Gastrocnemius medialis (tissue), 4 donors: ENCODE data around the gene KIN. TPM values are rescaled to one million over a fixed set of nuclear protein-coding genes. Genes with fewer than 3 reads are reported as not detected.

Experiments
- ATAC-seq, 2 donors: fragments of 150-250 bp; one replicate each; pipeline ENCODE4 v1.9.1; 2016
- DNase-seq, 2 donors: peaks; one replicate each; pipeline ENCODE4 v3.0.0-alpha.2; 2019
- H3K27ac ChIP-seq, 4 donors: fragments of 200-600 bp; sonication (generic); 1 replicate in 1 of 4; 2 replicates in 3 of 4; pipeline ENCODE4 v1.5.1; 2016 to 2018; ENCODE audit warnings: mild to moderate bottlenecking in 2 of 4, moderate library complexity in 1 of 4
- H3K27me3 ChIP-seq, 3 donors: fragments of 200-600 bp; sonication (generic) in 2 of 3; 1 replicate in 1 of 3; 2 replicates in 2 of 3; pipeline versions ENCODE4 v1.5.1 to v1.6.0; 2016 to 2019; ENCODE audit warnings: mild to moderate bottlenecking in 1 of 3, moderate library complexity in 1 of 3
- H3K36me3 ChIP-seq, 2 donors: fragments of 200-600 bp; sonication (generic) in 1 of 2; one replicate each; pipeline ENCODE4 v1.5.1; 2017 to 2018
- H3K4me1 ChIP-seq, 2 donors: fragments of 200-600 bp; sonication (generic) in 1 of 2; one replicate each; pipeline ENCODE4 v1.5.1; 2016 to 2017; ENCODE audit warnings: mild to moderate bottlenecking in 2 of 2
- H3K4me3 ChIP-seq, 4 donors: fragments of 200-600 bp; sonication (generic) in 3 of 4; 1 replicate in 1 of 4; 2 replicates in 3 of 4; pipeline ENCODE4 v1.5.1; 2016 to 2019; ENCODE audit warnings: mild to moderate bottlenecking in 2 of 4
- H3K9me3 ChIP-seq, 3 donors: fragments of 200-600 bp; sonication (generic) in 2 of 3; 1 replicate in 1 of 3; 2 replicates in 2 of 3; pipeline ENCODE4 v1.5.1; 2016 to 2019
- POLR2A ChIP-seq, 2 donors: fragments of 450-650 bp; IDR thresholded peaks; one replicate each; pipeline ENCODE4 v1.6.1; 2017; ENCODE audit warnings: antibody characterized with exemption in 2 of 2, mild to moderate bottlenecking in 2 of 2, moderate library complexity in 2 of 2
- in situ Hi-C, 4 donors: fragments of 200-750 bp; cut with MboI; loops; one replicate each; pipeline versions ENCODE4 v1.15.0 to v1.8.0; 2017; ENCODE audit warnings: low sequenced_read_pairs in 4 of 4
- intact Hi-C: fragments of 100-400 bp; cut with DNase I; formaldehyde crosslinking; loops from one replicate; pipeline ENCODE4 v1.15.1; 2023; ENCODE audit warnings: low total_unique reads
- total RNA-seq, 4 donors: library from RNA; depleted of rRNA; stranded (reverse); fragments of >200 nt; gene quantifications; one replicate each; pipeline versions ENCODE4 v1.1.0 to v1.2.3, GENCODE V29; 2016
- TF ChIP-seq, protein P1 (sequence below), 5 experiments: fragments of 450-650 bp in 3 of 5; fragments of 200-600 bp in 2 of 5; sonication (generic) in 2 of 5; IDR thresholded peaks in 4 of 5; conservative IDR thresholded peaks in 1 of 5; 1 replicate in 4 of 5; 2 replicates in 1 of 5; pipeline ENCODE4 v1.5.1; 2016 to 2019; ENCODE audit warnings: antibody characterized with exemption in 5 of 5, mild to moderate bottlenecking in 3 of 5, moderate library complexity in 3 of 5

Gene KIN
- total RNA-seq, 4 donors from 2014 or later = 1.7 to 11.4 (median 8.7) TPM

DNA sequence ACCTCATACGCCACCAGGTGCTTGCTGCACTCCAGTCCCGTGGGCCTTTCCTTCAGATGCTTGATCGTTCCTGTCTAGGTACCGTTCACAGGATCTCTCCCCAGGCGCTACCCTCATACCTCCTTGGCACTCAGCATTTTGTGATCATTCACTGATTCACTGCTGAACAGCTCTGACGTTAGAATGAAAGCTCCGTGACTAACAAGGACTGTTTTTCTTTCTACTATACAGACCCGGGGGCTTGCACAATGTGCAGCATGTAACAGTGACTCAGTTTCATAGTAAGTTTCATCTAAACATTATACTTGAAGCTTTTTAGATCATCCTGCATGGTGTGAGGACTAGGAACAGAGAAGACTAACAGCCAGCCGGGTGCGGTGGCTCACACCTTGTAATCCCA lies 20.6 kb downstream of the KIN start:
- in situ Hi-C loops (no loop called here), intact Hi-C loops (no loop called here)
- no peak overlapping the region for H3K4me3 ChIP-seq
- H3K27ac ChIP-seq = no peak overlapping the region
- DNase-seq = no peak
- TF ChIP-seq, protein P1, sequence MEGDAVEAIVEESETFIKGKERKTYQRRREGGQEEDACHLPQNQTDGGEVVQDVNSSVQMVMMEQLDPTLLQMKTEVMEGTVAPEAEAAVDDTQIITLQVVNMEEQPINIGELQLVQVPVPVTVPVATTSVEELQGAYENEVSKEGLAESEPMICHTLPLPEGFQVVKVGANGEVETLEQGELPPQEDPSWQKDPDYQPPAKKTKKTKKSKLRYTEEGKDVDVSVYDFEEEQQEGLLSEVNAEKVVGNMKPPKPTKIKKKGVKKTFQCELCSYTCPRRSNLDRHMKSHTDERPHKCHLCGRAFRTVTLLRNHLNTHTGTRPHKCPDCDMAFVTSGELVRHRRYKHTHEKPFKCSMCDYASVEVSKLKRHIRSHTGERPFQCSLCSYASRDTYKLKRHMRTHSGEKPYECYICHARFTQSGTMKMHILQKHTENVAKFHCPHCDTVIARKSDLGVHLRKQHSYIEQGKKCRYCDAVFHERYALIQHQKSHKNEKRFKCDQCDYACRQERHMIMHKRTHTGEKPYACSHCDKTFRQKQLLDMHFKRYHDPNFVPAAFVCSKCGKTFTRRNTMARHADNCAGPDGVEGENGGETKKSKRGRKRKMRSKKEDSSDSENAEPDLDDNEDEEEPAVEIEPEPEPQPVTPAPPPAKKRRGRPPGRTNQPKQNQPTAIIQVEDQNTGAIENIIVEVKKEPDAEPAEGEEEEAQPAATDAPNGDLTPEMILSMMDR (IDR thresholded peaks at IDR 0.05 in 4 of 5, conservative IDR thresholded peaks at IDR 0.05 in 1 of 5) = no peak
- TF ChIP-seq POLR2A (IDR thresholded peaks at IDR 0.05) = no peak
- no peaks in the 10 kb centered on the region for H3K9me3 ChIP-seq
- H3K36me3 ChIP-seq = peaks cover 0 to 60% of the 10 kb centered on the region in 2 donors
- no peak for ATAC-seq
- H3K4me1 ChIP-seq = no peaks in the 10 kb centered on the region
- H3K27me3 ChIP-seq = no peaks in the 10 kb centered on the region

DNA sequence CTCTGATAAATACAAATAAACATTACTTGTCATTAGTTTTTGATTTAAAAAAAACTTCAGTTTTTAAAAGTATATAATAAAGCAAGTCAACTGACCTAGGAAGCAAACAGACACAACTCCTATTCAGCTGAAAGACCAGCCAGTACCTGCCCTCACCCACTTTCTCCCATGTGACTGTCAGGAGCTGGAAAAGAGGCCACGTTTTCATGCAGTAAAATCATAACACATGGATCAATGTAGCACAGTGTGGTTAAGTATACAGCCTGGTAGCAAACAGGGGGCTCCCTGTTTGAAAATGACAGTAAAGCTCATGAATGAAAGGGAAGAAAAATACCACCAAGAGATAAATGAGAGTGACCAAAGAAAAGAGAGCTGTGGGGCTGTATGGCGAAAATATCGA lies 21.6 kb downstream of the KIN start:
- H3K27ac ChIP-seq = no peak overlapping the region
- in situ Hi-C loops = no loop called here
- H3K4me3 ChIP-seq = no peak overlapping the region
- DNase-seq (no peak), ATAC-seq (no peak)
- peaks cover 0 to 69% of the 10 kb centered on the region in 2 donors for H3K36me3 ChIP-seq
- no peaks in the 10 kb centered on the region for H3K4me1 ChIP-seq
- H3K27me3 ChIP-seq = no peaks in the 10 kb centered on the region
- intact Hi-C loops = no loop called here
- no peak for TF ChIP-seq POLR2A (IDR thresholded peaks at IDR 0.05)
- TF ChIP-seq, protein P1 (IDR thresholded peaks at IDR 0.05 in 4 of 5, conservative IDR thresholded peaks at IDR 0.05 in 1 of 5) = no peak
- H3K9me3 ChIP-seq = no peaks in the 10 kb centered on the region

DNA sequence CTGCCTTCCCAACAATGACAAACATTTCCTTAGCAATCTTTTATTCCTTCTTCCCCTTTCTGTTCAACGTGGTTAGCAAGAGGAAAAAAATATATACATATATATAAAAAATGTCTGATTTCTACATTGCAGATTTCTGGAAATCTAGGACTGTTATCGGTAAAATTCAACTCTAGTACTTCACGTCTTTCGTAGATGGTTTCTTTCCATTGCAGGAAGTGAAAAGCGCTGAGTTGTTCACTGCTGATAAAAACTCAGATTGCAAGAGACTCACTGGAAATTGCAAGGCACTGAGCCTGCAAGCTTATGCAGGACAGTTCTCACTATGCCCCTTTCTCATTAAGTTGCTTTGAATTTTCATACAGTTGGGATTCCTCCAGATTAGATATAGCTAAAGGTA lies 23.9 kb downstream of the KIN start:
- no peaks in the 10 kb centered on the region for H3K9me3 ChIP-seq
- ATAC-seq = no peak
- H3K27ac ChIP-seq = no peak overlapping the region
- no peaks in the 10 kb centered on the region for H3K27me3 ChIP-seq
- in situ Hi-C loops (no loop called here), intact Hi-C loops (no loop called here)
- DNase-seq = no peak
- no peak for TF ChIP-seq POLR2A (IDR thresholded peaks at IDR 0.05)
- TF ChIP-seq, protein P1 (IDR thresholded peaks at IDR 0.05 in 4 of 5, conservative IDR thresholded peaks at IDR 0.05 in 1 of 5) = no peak
- H3K4me1 ChIP-seq = no peaks in the 10 kb centered on the region
- H3K4me3 ChIP-seq = no peak overlapping the region
- H3K36me3 ChIP-seq = peaks cover 2 to 86% of the 10 kb centered on the region in 2 donors

DNA sequence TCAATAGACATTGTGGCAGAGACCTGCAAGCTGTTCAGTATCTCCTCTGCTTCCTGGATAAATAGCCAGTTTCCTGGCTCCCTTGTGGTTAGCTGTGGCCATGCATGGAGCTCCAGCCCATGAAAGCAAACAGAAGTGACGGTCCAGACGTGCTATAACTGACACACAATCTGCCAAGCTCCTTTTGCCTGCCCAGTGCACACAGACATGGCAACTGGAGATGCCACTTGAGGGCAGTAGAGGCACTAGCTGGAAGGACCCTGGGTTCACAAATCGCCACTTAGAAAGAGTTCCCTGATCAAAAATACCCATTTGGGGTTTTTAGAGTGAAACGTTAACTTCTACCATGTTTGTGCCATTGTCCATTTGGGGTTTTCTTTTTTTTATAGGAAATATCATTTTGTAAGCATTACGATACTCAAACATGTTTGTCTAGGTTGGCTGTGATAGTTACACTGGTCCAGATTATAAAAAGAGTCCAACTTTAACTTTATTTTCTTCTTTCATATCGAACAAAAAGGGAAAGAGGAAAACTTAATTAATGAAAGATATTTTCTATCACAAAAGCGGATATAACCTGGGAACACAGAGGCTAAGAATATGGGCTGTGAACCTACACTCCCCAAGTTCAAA lies 31.3 kb downstream of the KIN start:
- Histone ChIP-seq H3K27me3 (no peaks in the 10 kb centered on the region), H3K27ac (no peak overlapping the region), H3K9me3 (no peaks in the 10 kb centered on the region), H3K4me3 (no peak overlapping the region), H3K4me1 (no peaks in the 10 kb centered on the region), H3K36me3 (peaks cover 8 to 91% of the 10 kb centered on the region in 2 donors)
- no peak for DNase-seq
- intact Hi-C loops (no loop called here), in situ Hi-C loops (no loop called here)
- TF ChIP-seq, protein P1 (IDR thresholded peaks at IDR 0.05 in 4 of 5, conservative IDR thresholded peaks at IDR 0.05 in 1 of 5) = no peak
- TF ChIP-seq POLR2A (IDR thresholded peaks at IDR 0.05) = no peak
- ATAC-seq = no peak

DNA sequence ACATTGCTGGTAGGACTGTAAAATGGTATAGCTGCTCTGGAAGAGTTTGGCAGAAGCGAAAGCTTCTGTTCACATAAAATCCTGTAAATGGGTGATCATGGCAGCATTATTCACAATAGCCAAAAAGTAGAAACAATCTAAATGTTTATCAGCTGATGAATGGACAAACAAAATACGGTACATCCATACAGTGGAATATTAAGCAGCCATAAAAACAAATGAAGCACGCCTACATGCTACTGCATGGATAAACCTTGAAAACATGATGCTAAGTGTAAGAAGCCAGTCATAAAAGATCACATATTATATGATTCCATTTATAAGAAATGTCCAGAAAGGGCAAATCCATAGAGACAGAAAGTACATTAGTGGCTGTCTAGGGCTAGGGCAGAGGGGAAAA lies 32.7 kb downstream of the KIN start:
- no peak overlapping the region for H3K27ac ChIP-seq
- TF ChIP-seq, protein P1 (IDR thresholded peaks at IDR 0.05 in 4 of 5, conservative IDR thresholded peaks at IDR 0.05 in 1 of 5) = no peak
- no peak for TF ChIP-seq POLR2A (IDR thresholded peaks at IDR 0.05)
- H3K9me3 ChIP-seq = no peaks in the 10 kb centered on the region
- H3K4me1 ChIP-seq = no peaks in the 10 kb centered on the region
- ATAC-seq (no peak), DNase-seq (no peak)
- no peak overlapping the region for H3K4me3 ChIP-seq
- intact Hi-C loops (no loop called here), in situ Hi-C loops (no loop called here)
- no peaks in the 10 kb centered on the region for H3K27me3 ChIP-seq
- H3K36me3 ChIP-seq = peaks cover 8 to 85% of the 10 kb centered on the region in 2 donors
